Esophagus muscularis mucosa (tissue), 3 donors: ENCODE data around the gene ST3GAL5.
A peak's percentile ranks its signal among the peaks of the same experiment; 100 is the strongest.

Source experiments
- POLR2A ChIP-seq: fragments of 450-650 bp; IDR thresholded peaks from one replicate; pipeline ENCODE4 v1.6.1; 2017; ENCODE audit warnings: antibody characterized with exemption, moderate library complexity, mild to moderate bottlenecking, low read depth
- TF ChIP-seq, protein P1 (sequence below), 3 experiments: fragments of 200-600 bp in 2 of 3; fragments of 450-650 bp in 1 of 3; sonication (generic) in 2 of 3; IDR thresholded peaks; one replicate each; pipeline ENCODE4 v1.5.1; 2017 to 2019; ENCODE audit warnings: antibody characterized with exemption in 3 of 3, mild to moderate bottlenecking in 2 of 3, moderate library complexity in 1 of 3

- no peak for TF ChIP-seq POLR2A
- TF ChIP-seq, protein P1, sequence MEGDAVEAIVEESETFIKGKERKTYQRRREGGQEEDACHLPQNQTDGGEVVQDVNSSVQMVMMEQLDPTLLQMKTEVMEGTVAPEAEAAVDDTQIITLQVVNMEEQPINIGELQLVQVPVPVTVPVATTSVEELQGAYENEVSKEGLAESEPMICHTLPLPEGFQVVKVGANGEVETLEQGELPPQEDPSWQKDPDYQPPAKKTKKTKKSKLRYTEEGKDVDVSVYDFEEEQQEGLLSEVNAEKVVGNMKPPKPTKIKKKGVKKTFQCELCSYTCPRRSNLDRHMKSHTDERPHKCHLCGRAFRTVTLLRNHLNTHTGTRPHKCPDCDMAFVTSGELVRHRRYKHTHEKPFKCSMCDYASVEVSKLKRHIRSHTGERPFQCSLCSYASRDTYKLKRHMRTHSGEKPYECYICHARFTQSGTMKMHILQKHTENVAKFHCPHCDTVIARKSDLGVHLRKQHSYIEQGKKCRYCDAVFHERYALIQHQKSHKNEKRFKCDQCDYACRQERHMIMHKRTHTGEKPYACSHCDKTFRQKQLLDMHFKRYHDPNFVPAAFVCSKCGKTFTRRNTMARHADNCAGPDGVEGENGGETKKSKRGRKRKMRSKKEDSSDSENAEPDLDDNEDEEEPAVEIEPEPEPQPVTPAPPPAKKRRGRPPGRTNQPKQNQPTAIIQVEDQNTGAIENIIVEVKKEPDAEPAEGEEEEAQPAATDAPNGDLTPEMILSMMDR (IDR thresholded peaks at IDR 0.05) = peak; percentile 44 to 63 (median 51)
These were observed 84.2 kb downstream of the ST3GAL5 start for GRCh38 chr2:85804583-85804982.
